Omental fat pad (tissue), 4 donors: ENCODE data around the gene SEBOX. TPM values are rescaled to one million over a fixed set of nuclear protein-coding genes. Genes with fewer than 3 reads are reported as not detected.

ENCODE experiments used
- ATAC-seq: fragments of 150-250 bp; one replicate; pipeline ENCODE4 v1.9.1; 2016; ENCODE audit warnings: mild to moderate bottlenecking, moderate library complexity; ENCODE audit not compliant: low FRiP score
- DNase-seq: peaks from one replicate; pipeline ENCODE4 v3.0.0-alpha.2; 2019; ENCODE audit warnings: low spot score
- total RNA-seq, 4 donors: library from RNA; depleted of rRNA; stranded (reverse); fragments of >200 nt; gene quantifications; one replicate each; pipeline ENCODE4 v1.1.0, GENCODE V29; 2016
- TF ChIP-seq, protein P1 (sequence below), 3 donors: fragments of 450-650 bp; IDR thresholded peaks; one replicate each; pipeline ENCODE4 v1.5.1; 2016 to 2017; ENCODE audit warnings: antibody characterized with exemption in 3 of 3, mild to moderate bottlenecking in 3 of 3, moderate library complexity in 2 of 3

The SEBOX gene
- total RNA-seq, 4 donors from 2014 or later: not detected

DNA sequence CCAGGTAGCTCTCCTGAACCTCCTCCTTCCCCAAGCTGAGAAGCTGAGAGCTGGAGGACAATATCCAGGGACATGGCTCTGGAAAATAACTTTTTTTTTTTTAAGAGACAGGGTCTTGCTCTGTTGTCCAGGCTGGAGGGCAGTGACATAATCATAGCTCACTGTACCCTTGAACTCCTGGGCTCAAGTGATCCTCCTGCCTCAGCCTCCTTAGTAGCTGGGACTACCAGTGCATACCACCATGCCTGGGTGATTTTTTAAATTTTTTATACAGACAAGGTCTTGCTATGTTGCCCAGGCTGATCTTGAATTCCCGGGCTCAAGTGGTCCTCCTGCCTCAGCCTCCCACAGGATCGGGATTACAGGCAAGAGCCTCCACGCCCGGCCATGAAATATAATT, 34.8 kb upstream of the SEBOX start:
- TF ChIP-seq, protein P1, sequence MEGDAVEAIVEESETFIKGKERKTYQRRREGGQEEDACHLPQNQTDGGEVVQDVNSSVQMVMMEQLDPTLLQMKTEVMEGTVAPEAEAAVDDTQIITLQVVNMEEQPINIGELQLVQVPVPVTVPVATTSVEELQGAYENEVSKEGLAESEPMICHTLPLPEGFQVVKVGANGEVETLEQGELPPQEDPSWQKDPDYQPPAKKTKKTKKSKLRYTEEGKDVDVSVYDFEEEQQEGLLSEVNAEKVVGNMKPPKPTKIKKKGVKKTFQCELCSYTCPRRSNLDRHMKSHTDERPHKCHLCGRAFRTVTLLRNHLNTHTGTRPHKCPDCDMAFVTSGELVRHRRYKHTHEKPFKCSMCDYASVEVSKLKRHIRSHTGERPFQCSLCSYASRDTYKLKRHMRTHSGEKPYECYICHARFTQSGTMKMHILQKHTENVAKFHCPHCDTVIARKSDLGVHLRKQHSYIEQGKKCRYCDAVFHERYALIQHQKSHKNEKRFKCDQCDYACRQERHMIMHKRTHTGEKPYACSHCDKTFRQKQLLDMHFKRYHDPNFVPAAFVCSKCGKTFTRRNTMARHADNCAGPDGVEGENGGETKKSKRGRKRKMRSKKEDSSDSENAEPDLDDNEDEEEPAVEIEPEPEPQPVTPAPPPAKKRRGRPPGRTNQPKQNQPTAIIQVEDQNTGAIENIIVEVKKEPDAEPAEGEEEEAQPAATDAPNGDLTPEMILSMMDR (IDR thresholded peaks at IDR 0.05): no peak
- ATAC-seq (no peak), DNase-seq (no peak)

DNA sequence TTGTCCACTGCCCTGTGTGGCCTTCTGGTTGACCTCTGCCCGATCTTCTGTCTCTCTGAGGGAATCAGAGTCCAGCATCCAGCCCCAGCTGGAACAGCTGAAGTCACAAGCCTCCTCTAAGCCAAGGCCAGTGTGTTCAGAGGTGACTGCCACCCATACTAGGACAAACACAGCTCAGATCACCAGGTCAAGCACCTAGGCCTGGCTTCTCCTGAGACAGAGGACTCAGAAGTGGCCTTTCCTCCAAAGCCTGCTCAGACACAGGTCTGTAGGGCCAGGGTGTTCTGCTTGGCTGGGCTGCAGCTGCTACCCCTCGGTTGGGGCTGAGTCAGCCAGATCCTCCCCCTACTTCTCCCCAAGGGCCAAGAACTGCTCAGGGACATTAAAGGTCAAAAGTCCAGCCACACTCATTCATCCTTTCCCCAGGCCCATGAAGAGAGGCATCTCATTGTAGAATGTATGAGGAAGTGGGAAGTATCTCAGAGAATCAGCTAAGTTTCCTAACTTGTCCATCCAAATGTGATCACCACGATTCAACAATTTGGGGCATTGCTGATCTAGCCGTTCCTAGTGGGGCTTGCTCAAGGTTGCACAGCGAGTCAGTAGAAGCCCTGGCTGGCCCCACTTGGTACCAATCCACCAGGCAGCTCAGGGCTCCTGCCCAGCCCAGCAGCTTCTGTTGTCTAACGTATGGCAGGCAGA, 33.4 kb upstream of the SEBOX start:
- ATAC-seq: peak; percentile 10
- TF ChIP-seq, protein P1 (IDR thresholded peaks at IDR 0.05): no peak

DNA sequence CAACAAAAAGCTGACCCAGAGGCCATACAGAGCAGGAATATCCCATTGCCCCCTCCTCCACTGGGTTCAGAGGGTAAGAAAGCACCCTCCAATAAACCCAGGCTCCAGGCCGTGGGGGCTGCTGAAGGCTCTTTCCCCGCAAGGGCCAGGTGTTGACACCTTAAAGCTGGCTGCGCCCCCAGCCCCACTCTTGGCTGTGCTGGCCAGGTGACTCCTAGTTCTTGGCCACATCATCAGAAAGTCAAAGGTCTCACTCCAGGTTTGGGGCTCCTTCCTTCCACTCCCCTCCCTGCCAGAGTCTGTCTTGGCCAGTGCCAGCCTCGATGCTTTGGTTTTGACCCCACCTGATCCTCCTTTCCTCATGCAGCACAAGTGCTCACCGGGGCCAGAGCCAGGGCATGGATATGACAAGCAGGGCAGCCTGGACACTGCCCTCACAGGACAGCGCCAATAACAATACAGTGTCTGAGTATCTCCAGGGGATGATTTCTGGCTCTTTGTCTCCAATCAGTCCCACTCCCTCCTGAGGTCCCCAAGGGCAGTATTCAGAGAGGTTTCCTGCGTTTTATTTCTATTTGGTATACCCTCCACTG, 32.8 kb upstream of the SEBOX start:
- ATAC-seq (no peak), DNase-seq (no peak)
- TF ChIP-seq, protein P1 (IDR thresholded peaks at IDR 0.05): no peak

More for the DNA sequence above, 33.4 kb upstream of the SEBOX start:
- no peak for DNase-seq

DNA sequence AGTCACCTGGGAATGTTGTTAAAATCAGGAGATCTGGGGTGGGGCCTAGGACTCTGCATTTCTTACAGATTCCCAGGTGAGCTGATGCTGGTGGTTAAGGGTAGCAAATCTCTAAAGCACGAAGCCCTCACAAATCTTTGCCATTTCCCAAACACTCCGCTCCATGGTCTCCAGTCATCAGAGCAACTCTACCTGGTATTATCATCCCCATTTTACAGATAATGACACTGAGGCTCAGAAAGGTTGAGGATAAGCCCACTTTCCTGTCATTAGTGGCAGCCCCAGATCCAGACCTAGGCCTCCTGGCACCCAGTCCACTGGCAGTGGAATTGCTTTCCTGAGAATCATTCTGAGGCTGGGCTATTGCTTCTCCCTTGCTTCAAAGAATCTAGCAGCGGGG, 32.3 kb upstream of the SEBOX start:
- no peak for ATAC-seq
- TF ChIP-seq, protein P1 (IDR thresholded peaks at IDR 0.05): no peak

DNA sequence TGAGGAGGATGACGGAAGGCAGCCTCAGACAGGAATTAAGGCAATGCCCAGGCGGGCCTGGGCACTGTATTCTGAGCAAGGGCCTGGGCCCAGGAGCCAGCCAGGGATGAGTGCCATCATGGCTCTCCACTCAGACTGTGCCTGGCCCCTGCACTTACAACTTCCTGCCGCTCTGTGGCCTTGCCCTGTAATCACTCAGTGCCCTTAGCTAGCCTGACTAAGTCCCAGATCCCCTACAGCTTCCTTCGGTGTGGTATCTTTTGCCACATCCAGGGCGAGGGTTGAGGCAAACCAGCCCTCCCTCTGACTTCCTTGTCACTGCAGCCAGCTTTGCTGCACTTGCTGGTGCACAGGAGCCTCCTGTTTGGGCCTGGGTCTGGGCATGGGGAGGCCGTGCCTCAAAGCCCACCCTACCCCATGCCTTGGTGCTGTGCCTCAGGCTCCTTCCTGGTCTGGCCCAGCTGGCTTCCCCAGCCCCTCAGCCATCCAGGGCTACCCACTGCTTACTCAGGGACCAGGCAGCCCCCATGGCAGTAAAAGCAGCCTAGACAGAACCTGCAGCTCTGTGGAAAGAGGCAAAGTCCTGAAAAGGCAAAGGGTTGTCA, 31.7 kb upstream of the SEBOX start:
- DNase-seq (no peak), ATAC-seq (no peak)
- TF ChIP-seq, protein P1 (IDR thresholded peaks at IDR 0.05): no peak

More for the DNA sequence above, 32.3 kb upstream of the SEBOX start:
- DNase-seq: no peak

DNA sequence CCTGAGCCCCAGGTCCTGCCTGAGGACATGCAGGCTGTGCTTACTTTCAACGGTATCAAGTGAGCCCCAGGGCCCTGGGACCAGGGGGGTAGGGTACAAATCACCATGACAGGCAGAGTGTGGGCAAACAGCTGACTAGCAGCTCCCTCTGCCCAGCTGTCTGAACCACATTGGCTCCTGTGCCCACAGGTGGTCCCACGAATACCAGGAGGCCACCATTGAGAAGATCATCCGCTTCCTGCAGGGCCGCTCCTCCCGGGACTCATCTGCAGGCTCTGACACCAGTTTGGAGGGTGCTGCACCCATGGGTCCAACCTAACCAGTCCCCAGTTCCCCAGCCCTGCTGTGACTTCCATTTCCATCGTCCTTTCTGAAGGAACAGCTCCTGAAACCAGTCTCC, 31.0 kb upstream of the SEBOX start:
- TF ChIP-seq, protein P1 (IDR thresholded peaks at IDR 0.05): no peak
- DNase-seq: no peak

More for the DNA sequence above, 31.0 kb upstream of the SEBOX start:
- ATAC-seq: no peak
